ENCODE measurements around the gene IL1R1. TPM values are rescaled to one million over a fixed set of nuclear protein-coding genes. Genes with fewer than 3 reads are reported as not detected.

Gene IL1R1
- total and polyA plus RNA-seq, 4 experiments from 2014 or later, result 0.86 to 2.6 (median 1.1) TPM

DNA sequence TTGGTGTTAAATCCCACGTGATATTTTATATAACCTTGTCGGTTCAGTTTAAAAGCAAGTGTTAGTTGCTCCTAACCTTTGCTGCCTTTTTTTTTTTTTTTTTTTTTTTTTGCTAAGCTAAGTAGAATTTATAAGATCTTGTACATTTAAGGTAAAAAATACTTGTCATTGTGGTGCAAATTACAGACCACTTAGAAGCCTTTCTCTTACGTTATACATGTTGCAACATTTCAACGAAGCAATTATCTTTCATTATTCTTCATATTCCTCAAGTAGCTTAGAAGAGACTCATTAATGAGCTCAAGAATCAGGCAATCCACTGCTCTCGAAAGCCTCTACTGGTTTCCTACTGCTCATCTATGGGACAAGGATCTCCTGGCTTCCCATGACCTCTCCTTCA lies 29.4 kb downstream of the IL1R1 start:
- no peaks in the 10 kb centered on the region for H3K27me3 ChIP-seq (ENCODE audit: insufficient read depth, low read length)
- H3K4me3 ChIP-seq (ENCODE audit: low read length in 2 of 2), result no peak overlapping the region
- intact Hi-C loops (cut with micrococcal nuclease), result no loop called here
- no peaks in the 10 kb centered on the region for H3K9me3 ChIP-seq (ENCODE audit: control insufficient read depth in 1 of 2, low read length in 2 of 2)
- CTCF ChIA-PET (ENCODE audit: partially characterized antibody), result interaction anchor here (2.0 kb wide), 1 partner anchor 152 kb away, joined by 4 read pairs; no protein-coding TSS in a partner anchor
- Mint-ChIP-seq H3K27me3 (peaks cover 0 to 2% of the 10 kb centered on the region in 2 donors), H3K36me3 (no peaks in the 10 kb centered on the region), H3K4me1 (peaks cover 0 to 7% (median 3%) of the 10 kb centered on the region in 4 donors), H3K27ac (no peak overlapping the region), H3K4me3 (no peak overlapping the region), H3K9me3 (no peaks in the 10 kb centered on the region)
- H3K36me3 ChIP-seq (ENCODE audit: insufficient read depth, low read length), result no peaks in the 10 kb centered on the region
- no peak overlapping the region for H3K27ac ChIP-seq (ENCODE audit: low read depth, low read length)
- no peaks in the 10 kb centered on the region for H3K4me1 ChIP-seq (ENCODE audit: insufficient read depth, low read length)
- no peak for DNase-seq
- POLR2A ChIA-PET (ENCODE audit: partially characterized antibody), result no interaction called here

DNA sequence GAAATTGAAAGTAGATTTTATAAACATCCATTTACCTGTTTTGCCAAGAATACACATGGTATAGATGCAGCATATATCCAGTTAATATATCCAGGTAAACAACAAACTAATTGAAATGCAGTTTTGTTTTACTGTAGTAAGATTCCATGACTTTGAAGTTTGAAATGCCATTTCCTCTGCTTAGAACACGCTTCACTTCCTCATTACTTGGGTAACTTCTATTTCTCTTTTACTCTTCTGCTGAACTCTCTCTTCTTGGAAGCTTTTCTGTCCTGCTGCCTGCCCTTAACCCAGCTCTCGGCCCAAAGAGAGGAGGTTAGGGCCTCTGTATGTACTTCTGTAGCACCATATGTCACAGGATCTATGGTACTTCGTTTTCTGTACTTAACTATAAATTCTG lies 30.2 kb downstream of the IL1R1 start:
- H3K27ac Mint-ChIP-seq, result no peak overlapping the region
- no peak for DNase-seq
- H3K36me3 Mint-ChIP-seq, result no peaks in the 10 kb centered on the region
- Histone ChIP-seq H3K9me3 (ENCODE audit: control insufficient read depth in 1 of 2, low read length in 2 of 2) (no peaks in the 10 kb centered on the region), H3K4me1 (ENCODE audit: insufficient read depth, low read length) (no peaks in the 10 kb centered on the region), H3K27me3 (ENCODE audit: insufficient read depth, low read length) (no peaks in the 10 kb centered on the region), H3K4me3 (ENCODE audit: low read length in 2 of 2) (no peak overlapping the region), H3K27ac (ENCODE audit: low read depth, low read length) (no peak overlapping the region), H3K36me3 (ENCODE audit: insufficient read depth, low read length) (no peaks in the 10 kb centered on the region)
- H3K27me3 Mint-ChIP-seq, result peaks cover 0 to 2% of the 10 kb centered on the region in 2 donors
- peaks cover 0 to 7% (median 3%) of the 10 kb centered on the region in 4 donors for H3K4me1 Mint-ChIP-seq
- ChIA-PET CTCF (ENCODE audit: partially characterized antibody) (no interaction called here), POLR2A (ENCODE audit: partially characterized antibody) (no interaction called here)
- H3K9me3 Mint-ChIP-seq, result no peaks in the 10 kb centered on the region
- peak overlapping the region in 3 of 8 donors; percentile 29 to 71 (median 31) for H3K4me3 Mint-ChIP-seq
- intact Hi-C loops (cut with micrococcal nuclease), result no loop called here

DNA sequence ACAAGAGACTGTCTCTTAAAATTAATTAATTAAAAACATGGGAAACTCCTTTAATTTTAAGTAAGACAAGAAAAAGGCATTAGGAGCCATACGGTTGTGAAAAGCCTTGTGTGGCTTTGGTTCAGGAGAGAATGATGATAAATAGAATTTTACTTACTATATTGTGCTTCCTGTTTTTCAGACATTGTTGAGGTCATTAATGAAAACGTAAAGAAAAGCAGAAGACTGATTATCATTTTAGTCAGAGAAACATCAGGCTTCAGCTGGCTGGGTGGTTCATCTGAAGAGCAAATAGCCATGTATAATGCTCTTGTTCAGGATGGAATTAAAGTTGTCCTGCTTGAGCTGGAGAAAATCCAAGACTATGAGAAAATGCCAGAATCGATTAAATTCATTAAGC lies 33.6 kb downstream of the IL1R1 start:
- no peaks in the 10 kb centered on the region for H3K36me3 ChIP-seq (ENCODE audit: insufficient read depth, low read length)
- ChIA-PET POLR2A (ENCODE audit: partially characterized antibody) (no interaction called here), CTCF (ENCODE audit: partially characterized antibody) (no interaction called here)
- H3K27ac ChIP-seq (ENCODE audit: low read depth, low read length), result no peak overlapping the region
- no peak overlapping the region for H3K4me3 Mint-ChIP-seq
- peaks cover 0 to 7% (median 4%) of the 10 kb centered on the region in 4 donors for H3K4me1 Mint-ChIP-seq
- no peaks in the 10 kb centered on the region for H3K9me3 Mint-ChIP-seq
- H3K9me3 ChIP-seq (ENCODE audit: control insufficient read depth in 1 of 2, low read length in 2 of 2), result no peaks in the 10 kb centered on the region
- no peaks in the 10 kb centered on the region for H3K4me1 ChIP-seq (ENCODE audit: insufficient read depth, low read length)
- no peak overlapping the region for H3K27ac Mint-ChIP-seq
- H3K27me3 ChIP-seq (ENCODE audit: insufficient read depth, low read length), result no peaks in the 10 kb centered on the region
- peaks cover 0 to 2% of the 10 kb centered on the region in 2 donors for H3K27me3 Mint-ChIP-seq
- intact Hi-C loops (cut with micrococcal nuclease), result no loop called here
- no peak for DNase-seq
- H3K36me3 Mint-ChIP-seq, result no peaks in the 10 kb centered on the region
- no peak overlapping the region for H3K4me3 ChIP-seq (ENCODE audit: low read length in 2 of 2)

- DNase-seq, result no peak
- Histone ChIP-seq H3K4me1 (ENCODE audit: insufficient read depth, low read length) (no peaks in the 10 kb centered on the region), H3K4me3 (ENCODE audit: low read length in 2 of 2) (no peak overlapping the region), H3K36me3 (ENCODE audit: insufficient read depth, low read length) (no peaks in the 10 kb centered on the region), H3K27me3 (ENCODE audit: insufficient read depth, low read length) (no peaks in the 10 kb centered on the region), H3K27ac (ENCODE audit: low read depth, low read length) (no peak overlapping the region), H3K9me3 (ENCODE audit: control insufficient read depth in 1 of 2, low read length in 2 of 2) (no peaks in the 10 kb centered on the region)
- H3K4me3 Mint-ChIP-seq, result no peak overlapping the region
- intact Hi-C loops (cut with micrococcal nuclease), result no loop called here
- H3K27ac Mint-ChIP-seq, result peak overlapping the region in 1 of 7 donors; percentile 4
- H3K27me3 Mint-ChIP-seq, result peaks cover under 1 to 9% of the 10 kb centered on the region in 2 donors
- no peaks in the 10 kb centered on the region for H3K36me3 Mint-ChIP-seq
- no peaks in the 10 kb centered on the region for H3K9me3 Mint-ChIP-seq
- POLR2A ChIA-PET (ENCODE audit: partially characterized antibody), result interaction anchor here (0.6 kb wide), 1 partner anchor 986 kb away, joined by 3 read pairs; no protein-coding TSS in a partner anchor
- CTCF ChIA-PET (ENCODE audit: partially characterized antibody), result interaction anchor here (0.9 kb wide), 1 partner anchor 8 kb away, joined by 5 read pairs; the partner anchor contains the start of gene IL1RL2
- H3K4me1 Mint-ChIP-seq, result peaks cover 0 to 2% (median under 1%) of the 10 kb centered on the region in 4 donors
Observed at GRCh38 chr2:102177814-102178478, 35.4 kb downstream of the IL1R1 start.

GRCh38 chr2:102179061-102179460 lies 36.5 kb downstream of the IL1R1 start:
- Histone ChIP-seq H3K36me3 (ENCODE audit: insufficient read depth, low read length) (no peaks in the 10 kb centered on the region), H3K9me3 (ENCODE audit: control insufficient read depth in 1 of 2, low read length in 2 of 2) (no peaks in the 10 kb centered on the region), H3K27me3 (ENCODE audit: insufficient read depth, low read length) (no peaks in the 10 kb centered on the region), H3K4me3 (ENCODE audit: low read length in 2 of 2) (no peak overlapping the region), H3K27ac (ENCODE audit: low read depth, low read length) (no peak overlapping the region), H3K4me1 (ENCODE audit: insufficient read depth, low read length) (no peaks in the 10 kb centered on the region)
- ChIA-PET CTCF (ENCODE audit: partially characterized antibody) (no interaction called here), POLR2A (ENCODE audit: partially characterized antibody) (no interaction called here)
- H3K27ac Mint-ChIP-seq, result peak overlapping the region in 1 of 7 donors; percentile 49
- peaks cover 0 to 2% (median 0%) of the 10 kb centered on the region in 4 donors for H3K4me1 Mint-ChIP-seq
- H3K9me3 Mint-ChIP-seq, result no peaks in the 10 kb centered on the region
- H3K27me3 Mint-ChIP-seq, result peaks cover 0 to 9% of the 10 kb centered on the region in 2 donors
- no peak for DNase-seq
- H3K4me3 Mint-ChIP-seq, result no peak overlapping the region
- intact Hi-C loops (cut with micrococcal nuclease), result no loop called here
- H3K36me3 Mint-ChIP-seq, result no peaks in the 10 kb centered on the region

DNA sequence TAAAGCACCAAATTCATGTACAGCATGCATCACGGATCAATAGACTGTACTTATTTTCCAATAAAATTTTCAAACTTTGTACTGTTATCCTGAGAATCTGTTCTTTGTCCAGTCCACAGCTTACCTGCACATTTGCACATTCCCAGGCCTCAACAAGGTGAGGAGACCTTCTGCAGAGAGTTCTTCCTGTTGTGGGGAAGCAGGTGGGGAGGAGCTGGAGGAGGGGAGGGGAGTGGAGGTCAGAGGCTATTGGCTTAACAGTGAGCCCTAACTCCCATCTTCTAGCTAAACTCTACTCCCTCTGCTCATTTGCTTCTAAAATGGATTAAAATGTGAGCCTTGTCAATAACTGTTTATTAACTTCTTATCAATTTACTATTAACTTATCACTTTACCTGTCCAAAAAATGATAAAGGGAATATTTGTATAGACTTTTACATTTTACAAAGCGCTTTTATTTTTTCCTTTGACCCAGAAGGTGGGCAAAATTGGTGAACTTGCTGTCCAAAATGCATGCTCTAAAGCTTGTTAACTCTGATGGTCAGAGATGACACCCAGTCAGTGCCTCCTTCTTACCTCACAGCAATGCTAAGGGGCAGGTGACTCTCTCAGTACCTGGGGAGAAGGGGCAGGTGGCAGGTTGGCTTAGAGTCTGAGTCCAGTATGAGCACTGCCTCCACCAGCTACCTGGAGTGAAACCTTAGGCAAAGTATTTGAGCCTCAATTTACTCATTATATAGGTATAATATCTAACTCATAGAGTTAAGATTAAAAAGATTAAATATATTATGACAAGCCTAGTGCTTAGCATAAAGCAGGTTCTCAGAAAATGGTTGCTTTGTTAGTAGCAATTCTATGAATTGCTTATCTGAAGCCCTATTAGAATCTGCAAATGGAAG lies 37.5 kb downstream of the IL1R1 start:
- Mint-ChIP-seq H3K36me3 (no peaks in the 10 kb centered on the region), H3K9me3 (no peaks in the 10 kb centered on the region), H3K27me3 (peaks cover 0 to 9% of the 10 kb centered on the region in 2 donors), H3K27ac (peak overlapping the region in 1 of 7 donors; percentile 62), H3K4me1 (peaks cover 0 to 3% (median 2%) of the 10 kb centered on the region in 4 donors), H3K4me3 (no peak overlapping the region)
- Histone ChIP-seq H3K9me3 (ENCODE audit: control insufficient read depth in 1 of 2, low read length in 2 of 2) (no peaks in the 10 kb centered on the region), H3K4me3 (ENCODE audit: low read length in 2 of 2) (no peak overlapping the region), H3K27ac (ENCODE audit: low read depth, low read length) (no peak overlapping the region), H3K36me3 (ENCODE audit: insufficient read depth, low read length) (no peaks in the 10 kb centered on the region), H3K27me3 (ENCODE audit: insufficient read depth, low read length) (no peaks in the 10 kb centered on the region), H3K4me1 (ENCODE audit: insufficient read depth, low read length) (peaks cover 4% of the 10 kb centered on the region)
- DNase-seq, result no peak
- POLR2A ChIA-PET (ENCODE audit: partially characterized antibody), result no interaction called here
- intact Hi-C loops (cut with micrococcal nuclease), result no loop called here
- CTCF ChIA-PET (ENCODE audit: partially characterized antibody), result interaction anchor here (0.6 to 1.1 kb wide), 2 partner anchors 61 to 160 kb away, joined by 3 read pairs; no protein-coding TSS in a partner anchor

- DNase-seq, result no peak
- Mint-ChIP-seq H3K27ac (peak overlapping the region in 1 of 7 donors; percentile 62), H3K9me3 (no peaks in the 10 kb centered on the region), H3K4me3 (no peak overlapping the region), H3K27me3 (peaks cover 0 to 9% of the 10 kb centered on the region in 2 donors), H3K36me3 (no peaks in the 10 kb centered on the region), H3K4me1 (peaks cover 3 to 9% (median 7%) of the 10 kb centered on the region in 4 donors)
- Histone ChIP-seq H3K27me3 (ENCODE audit: insufficient read depth, low read length) (no peaks in the 10 kb centered on the region), H3K4me1 (ENCODE audit: insufficient read depth, low read length) (peaks cover 9% of the 10 kb centered on the region), H3K4me3 (ENCODE audit: low read length in 2 of 2) (no peak overlapping the region), H3K36me3 (ENCODE audit: insufficient read depth, low read length) (no peaks in the 10 kb centered on the region), H3K27ac (ENCODE audit: low read depth, low read length) (no peak overlapping the region), H3K9me3 (ENCODE audit: control insufficient read depth in 1 of 2, low read length in 2 of 2) (no peaks in the 10 kb centered on the region)
- CTCF ChIA-PET (ENCODE audit: partially characterized antibody), result interaction anchor here (0.6 to 1.1 kb wide), 2 partner anchors 159 to 160 kb away, joined by 3 to 5 read pairs; no protein-coding TSS in a partner anchor
- POLR2A ChIA-PET (ENCODE audit: partially characterized antibody), result no interaction called here
- intact Hi-C loops (cut with micrococcal nuclease), result no loop called here
Observed at GRCh38 chr2:102180687-102180999, 38.1 kb downstream of the IL1R1 start.

Data from CD4-positive, alpha-beta memory T cell (primary cell).